GM12873 (cell line): Measurements from ENCODE around the gene SFSWAP.

ENCODE experiments used
- TF ChIP-seq, protein P1 (sequence below): IDR thresholded peaks from 2 replicates; pipeline ENCODE4 v1.5.1; 2012; ENCODE audit warnings: low read depth, mild to moderate bottlenecking, moderate library complexity, low read length, control low read depth; ENCODE audit not compliant: insufficient read depth; ENCODE audit errors: missing control alignments

Gene SFSWAP

DNA sequence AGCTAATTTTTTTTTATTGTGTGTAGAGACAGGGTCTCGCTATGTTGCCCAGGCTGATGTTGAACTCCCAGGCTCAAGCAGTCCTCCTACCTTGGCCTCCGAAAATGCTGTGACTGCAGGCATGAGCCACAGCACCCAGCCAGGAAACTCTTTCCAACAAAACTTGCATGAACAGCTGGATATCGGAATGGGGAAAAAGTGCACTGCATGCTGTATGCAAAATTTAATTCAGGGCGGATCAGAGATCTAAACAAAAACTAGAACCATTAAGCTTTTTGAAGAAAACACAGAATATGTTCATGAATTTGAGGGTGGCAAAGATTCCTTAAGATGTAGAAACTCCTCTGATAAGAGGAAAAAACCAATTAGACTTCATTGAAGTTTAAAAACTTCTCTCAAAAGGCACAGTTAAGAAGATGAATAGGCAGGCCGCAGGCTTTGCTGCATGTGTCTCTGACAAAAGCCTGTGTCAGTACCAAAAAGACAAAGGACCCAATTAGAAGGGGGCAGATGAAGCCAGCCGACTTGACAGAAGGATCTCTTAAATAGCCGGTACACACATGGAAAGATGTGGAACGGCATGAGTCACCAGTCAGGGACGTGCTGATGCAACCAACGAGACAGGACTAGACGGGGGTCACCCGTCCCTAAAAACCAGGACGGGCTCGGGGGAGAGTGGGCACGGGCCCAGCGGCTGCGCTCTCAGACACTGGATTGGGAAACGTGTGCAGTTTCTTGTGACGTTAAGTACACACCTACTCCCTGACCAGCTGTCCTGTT is 82.5 kb downstream of the SFSWAP start:
- TF ChIP-seq, protein P1, sequence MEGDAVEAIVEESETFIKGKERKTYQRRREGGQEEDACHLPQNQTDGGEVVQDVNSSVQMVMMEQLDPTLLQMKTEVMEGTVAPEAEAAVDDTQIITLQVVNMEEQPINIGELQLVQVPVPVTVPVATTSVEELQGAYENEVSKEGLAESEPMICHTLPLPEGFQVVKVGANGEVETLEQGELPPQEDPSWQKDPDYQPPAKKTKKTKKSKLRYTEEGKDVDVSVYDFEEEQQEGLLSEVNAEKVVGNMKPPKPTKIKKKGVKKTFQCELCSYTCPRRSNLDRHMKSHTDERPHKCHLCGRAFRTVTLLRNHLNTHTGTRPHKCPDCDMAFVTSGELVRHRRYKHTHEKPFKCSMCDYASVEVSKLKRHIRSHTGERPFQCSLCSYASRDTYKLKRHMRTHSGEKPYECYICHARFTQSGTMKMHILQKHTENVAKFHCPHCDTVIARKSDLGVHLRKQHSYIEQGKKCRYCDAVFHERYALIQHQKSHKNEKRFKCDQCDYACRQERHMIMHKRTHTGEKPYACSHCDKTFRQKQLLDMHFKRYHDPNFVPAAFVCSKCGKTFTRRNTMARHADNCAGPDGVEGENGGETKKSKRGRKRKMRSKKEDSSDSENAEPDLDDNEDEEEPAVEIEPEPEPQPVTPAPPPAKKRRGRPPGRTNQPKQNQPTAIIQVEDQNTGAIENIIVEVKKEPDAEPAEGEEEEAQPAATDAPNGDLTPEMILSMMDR = no peak

DNA sequence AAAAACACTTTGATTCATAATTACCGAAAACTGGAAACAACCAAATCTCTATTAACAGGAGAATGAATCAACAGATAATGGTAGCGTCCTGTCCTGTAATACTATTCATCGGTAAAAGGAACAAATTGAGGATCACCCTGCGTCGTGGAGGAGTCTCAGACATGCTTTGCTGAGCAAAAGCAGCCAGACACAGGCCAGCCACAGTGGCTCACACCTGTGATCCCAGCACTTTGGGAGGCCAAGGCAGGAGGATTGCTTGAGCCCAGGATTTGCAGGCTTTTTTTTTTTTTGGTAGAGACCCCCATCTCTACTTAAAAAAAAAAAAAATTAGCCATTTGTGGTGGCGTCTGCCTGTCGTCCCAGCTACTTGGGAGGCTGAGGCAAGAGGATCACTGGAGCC is 83.2 kb downstream of the SFSWAP start:
- TF ChIP-seq, protein P1 = no peak

DNA sequence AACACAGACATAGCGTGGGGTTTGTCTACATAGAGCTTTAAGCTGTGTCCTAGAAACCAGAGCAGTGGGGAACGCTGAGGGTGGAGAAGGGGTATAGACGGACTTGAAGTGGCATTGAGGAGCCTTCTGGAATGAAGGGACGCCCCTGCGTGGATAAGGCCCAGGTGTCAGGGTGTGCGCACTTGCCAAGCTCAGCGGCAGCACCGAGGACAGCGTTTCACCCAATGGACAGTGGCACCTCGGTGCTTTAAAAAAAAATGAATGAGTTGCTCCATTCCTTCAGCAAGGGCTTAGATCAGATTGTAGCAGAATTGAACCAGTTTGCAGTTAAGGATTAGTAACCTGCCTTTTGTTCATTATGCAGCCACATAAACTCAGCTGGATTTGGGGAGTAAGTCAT is 83.7 kb downstream of the SFSWAP start:
- TF ChIP-seq, protein P1 = no peak

DNA sequence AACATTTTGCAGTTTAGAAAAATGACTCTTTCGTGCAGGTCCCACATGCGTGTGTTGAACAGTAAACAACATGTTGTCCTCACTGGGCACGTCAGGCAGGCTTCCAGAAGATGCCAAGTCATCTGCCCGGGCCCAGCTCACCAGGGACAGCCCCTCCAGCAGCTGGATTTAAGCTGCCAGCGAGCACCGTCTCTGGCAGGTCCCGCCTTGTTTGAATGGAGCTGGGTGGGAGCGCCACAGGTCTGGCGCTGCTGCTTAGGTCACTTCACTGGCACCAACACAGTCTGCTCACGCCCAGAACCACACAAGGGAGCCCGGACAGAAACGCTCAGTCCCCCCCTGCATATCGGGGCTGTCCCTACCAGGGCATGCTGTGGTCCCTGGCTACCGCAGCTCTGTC is 84.2 kb downstream of the SFSWAP start:
- TF ChIP-seq, protein P1 = no peak

DNA sequence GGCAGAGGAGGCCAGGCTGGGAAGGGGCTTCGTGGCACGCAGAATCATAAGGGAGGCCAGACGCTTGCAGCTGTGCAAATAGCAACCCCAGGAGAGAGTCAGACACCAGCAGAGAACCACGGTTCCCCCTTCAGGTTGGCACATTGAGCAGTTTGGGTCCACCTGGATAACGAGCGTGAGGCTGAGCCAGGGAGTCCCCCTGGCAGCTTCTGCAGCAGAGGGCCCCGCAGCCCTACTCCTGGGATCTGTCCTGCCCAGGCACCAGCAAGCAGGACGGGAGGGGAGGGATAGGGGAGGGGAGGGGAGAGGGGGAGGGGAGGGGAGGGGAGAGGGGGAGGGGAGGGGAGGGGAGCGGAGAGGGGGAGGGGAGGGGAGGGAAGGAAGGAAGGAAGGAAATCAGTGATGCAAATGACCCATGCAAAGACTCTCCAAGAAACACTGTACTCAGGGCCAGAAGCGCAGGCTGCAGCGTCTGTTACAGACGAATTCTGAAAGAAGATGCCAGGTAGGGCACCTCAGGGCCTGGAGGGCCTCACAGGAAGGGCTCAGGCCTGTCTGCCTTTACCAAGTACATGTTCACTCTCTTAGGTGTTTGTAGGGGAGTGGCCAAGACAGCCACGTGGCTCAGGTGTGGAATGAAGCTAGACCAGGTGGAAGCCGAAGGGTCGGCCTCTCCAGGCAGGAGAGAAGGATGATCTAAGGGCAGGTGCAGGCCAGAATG is 85.0 kb downstream of the SFSWAP start:
- TF ChIP-seq, protein P1 = no peak

DNA sequence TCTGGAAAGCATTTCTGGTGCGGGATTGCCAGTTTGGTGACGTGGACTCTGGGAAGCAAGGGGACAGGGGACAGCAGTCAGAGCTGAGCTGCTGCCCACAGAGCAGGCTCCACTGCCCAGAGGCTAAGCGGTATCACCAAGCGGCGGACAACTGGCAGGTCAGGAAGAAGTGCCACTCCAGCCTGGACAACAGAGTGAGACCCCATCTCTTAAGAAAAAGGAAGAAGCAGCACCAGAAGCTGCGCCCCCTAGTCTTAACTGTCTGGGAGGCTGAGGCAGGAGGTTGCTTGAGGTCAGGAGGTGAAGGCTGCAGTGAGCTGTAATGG is 85.5 kb downstream of the SFSWAP start:
- TF ChIP-seq, protein P1 = no peak

DNA sequence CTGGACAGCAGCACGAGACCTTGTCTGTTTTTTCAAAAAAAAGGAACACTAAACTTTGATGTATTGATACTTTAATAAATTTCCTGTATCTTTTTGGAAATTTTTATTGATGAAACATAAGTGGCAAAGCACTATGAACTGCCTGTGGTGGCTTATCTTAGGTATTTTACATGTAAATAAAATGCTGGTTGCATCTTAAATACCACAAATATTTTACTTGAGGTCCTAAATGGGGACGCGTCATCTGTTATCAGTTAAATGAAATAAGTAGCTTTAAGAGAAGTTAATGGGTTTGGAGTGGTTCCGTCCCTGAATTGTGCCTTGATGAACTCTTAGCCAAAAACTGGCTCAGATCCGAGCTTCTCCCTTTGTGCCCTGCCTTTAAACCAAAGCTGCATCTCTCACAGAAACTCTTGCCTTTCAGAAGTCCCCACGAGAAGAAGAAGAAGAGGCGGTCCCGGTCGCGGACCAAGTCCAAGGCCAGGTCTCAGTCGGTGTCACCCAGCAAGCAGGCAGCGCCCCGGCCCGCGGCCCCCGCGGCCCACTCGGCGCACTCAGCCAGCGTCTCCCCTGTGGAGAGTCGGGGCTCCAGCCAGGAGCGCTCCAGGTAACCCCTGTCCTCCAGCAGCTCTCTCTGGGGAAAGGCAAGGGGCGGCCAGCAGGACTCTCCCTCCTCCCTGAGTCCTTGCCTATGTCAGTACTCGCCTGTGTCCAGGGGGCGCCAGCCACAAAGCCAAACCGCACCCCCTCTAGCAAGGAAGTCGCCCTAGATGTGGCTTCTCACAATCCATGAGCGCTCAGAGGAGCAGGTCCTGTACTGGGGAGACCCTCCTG is 86.1 kb downstream of the SFSWAP start:
- TF ChIP-seq, protein P1 = no peak
